ENCODE results near the gene GPR171. TPM values are rescaled to one million over a fixed set of nuclear protein-coding genes. Genes with fewer than 3 reads are reported as not detected.

Gene GPR171
- total and polyA plus RNA-seq, 2 donors (not counting 1 experiment from before 2014, with no cell fraction given): 0.75 to 1.1 TPM

- ATAC-seq (ENCODE audit: low read depth) (no peak), DNase-seq (no peak)
- POLR2A ChIA-PET: no interaction called here
- H3K27me3 Mint-ChIP-seq: no peaks in the 10 kb centered on the region
- Histone ChIP-seq H2AFZ (ENCODE audit: insufficient read depth, low read depth, low read length, poor library complexity, severe bottlenecking) (no peak overlapping the region), H3K9me3 (ENCODE audit: control extremely low read depth in 1 of 3, control insufficient read depth in 2 of 3, insufficient read depth in 1 of 3, low read length in 2 of 3) (no peaks in the 10 kb centered on the region), H3K4me2 (replicated peaks; ENCODE audit: low read depth, low read length, poor library complexity, severe bottlenecking) (no peak overlapping the region), H3K36me3 (replicated peaks in 1 of 2; ENCODE audit: control extremely low read depth in 1 of 2, control insufficient read depth in 1 of 2, extremely low read depth in 1 of 2, insufficient read depth in 2 of 2, low read length in 1 of 2) (no peaks in the 10 kb centered on the region), H3K4me3 (ENCODE audit: control extremely low read depth in 1 of 5, extremely low read depth in 1 of 5, insufficient read depth in 1 of 5, low read depth in 2 of 5, low read length in 4 of 5) (no peak overlapping the region), H3K27ac (ENCODE audit: low read length in 2 of 2) (no peak overlapping the region), H3K9ac (ENCODE audit: low read length) (no peak overlapping the region), H3K79me2 (ENCODE audit: control insufficient read depth, insufficient read depth, low read length) (no peaks in the 10 kb centered on the region), H3K4me1 (ENCODE audit: control insufficient read depth in 2 of 2, insufficient read depth in 2 of 2, low read length in 2 of 2) (no peaks in the 10 kb centered on the region), H4K20me1 (ENCODE audit: control insufficient read depth, insufficient read depth, low read length, poor library complexity, severe bottlenecking) (no peaks in the 10 kb centered on the region), H3K27me3 (replicated peaks in 1 of 4; ENCODE audit: control extremely low read depth in 1 of 4, control insufficient read depth in 3 of 4, insufficient read depth in 4 of 4, low read length in 3 of 4) (no peaks in the 10 kb centered on the region)
- TF ChIP-seq CTCF (IDR thresholded peaks at IDR 0.05) (no peak), EZH2 (IDR thresholded peaks at IDR 0.05; ENCODE audit: borderline replicate concordance, insufficient read depth, low read depth, low read length, poor library complexity, severe bottlenecking) (no peak)
- H3K4me3 Mint-ChIP-seq: no peak overlapping the region
- intact Hi-C loops (cut with micrococcal nuclease): no loop called here
- H3K27ac Mint-ChIP-seq: no peak overlapping the region
- CTCF ChIA-PET: no interaction called here
- H3K9me3 Mint-ChIP-seq (ENCODE audit: insufficient read depth): no peaks in the 10 kb centered on the region
- no peaks in the 10 kb centered on the region for H3K4me1 Mint-ChIP-seq
Observed at GRCh38 chr3:151196434-151196833, 6.6 kb downstream of the GPR171 start.

GRCh38 chr3:151195826-151196225 lies 7.2 kb downstream of the GPR171 start:
- Histone ChIP-seq H3K27ac (ENCODE audit: low read length in 2 of 2) (no peak overlapping the region), H3K4me3 (ENCODE audit: control extremely low read depth in 1 of 5, extremely low read depth in 1 of 5, insufficient read depth in 1 of 5, low read depth in 2 of 5, low read length in 4 of 5) (no peak overlapping the region), H3K27me3 (replicated peaks in 1 of 4; ENCODE audit: control extremely low read depth in 1 of 4, control insufficient read depth in 3 of 4, insufficient read depth in 4 of 4, low read length in 3 of 4) (no peaks in the 10 kb centered on the region), H2AFZ (ENCODE audit: insufficient read depth, low read depth, low read length, poor library complexity, severe bottlenecking) (no peak overlapping the region), H3K36me3 (replicated peaks in 1 of 2; ENCODE audit: control extremely low read depth in 1 of 2, control insufficient read depth in 1 of 2, extremely low read depth in 1 of 2, insufficient read depth in 2 of 2, low read length in 1 of 2) (no peaks in the 10 kb centered on the region), H3K9me3 (ENCODE audit: control extremely low read depth in 1 of 3, control insufficient read depth in 2 of 3, insufficient read depth in 1 of 3, low read length in 2 of 3) (no peaks in the 10 kb centered on the region), H3K79me2 (ENCODE audit: control insufficient read depth, insufficient read depth, low read length) (no peaks in the 10 kb centered on the region), H3K4me2 (replicated peaks; ENCODE audit: low read depth, low read length, poor library complexity, severe bottlenecking) (no peak overlapping the region), H3K9ac (ENCODE audit: low read length) (no peak overlapping the region), H3K4me1 (ENCODE audit: control insufficient read depth in 2 of 2, insufficient read depth in 2 of 2, low read length in 2 of 2) (no peaks in the 10 kb centered on the region), H4K20me1 (ENCODE audit: control insufficient read depth, insufficient read depth, low read length, poor library complexity, severe bottlenecking) (no peaks in the 10 kb centered on the region)
- WGBS (ENCODE audit: insufficient coverage): no CpG with 5 or more reads among the region's 1 CpG
- Mint-ChIP-seq H3K4me1 (no peaks in the 10 kb centered on the region), H3K27ac (no peak overlapping the region), H3K4me3 (no peak overlapping the region), H3K9me3 (ENCODE audit: insufficient read depth) (no peaks in the 10 kb centered on the region), H3K27me3 (no peaks in the 10 kb centered on the region)
- TF ChIP-seq CTCF (IDR thresholded peaks at IDR 0.05) (no peak), EZH2 (IDR thresholded peaks at IDR 0.05; ENCODE audit: borderline replicate concordance, insufficient read depth, low read depth, low read length, poor library complexity, severe bottlenecking) (no peak)
- intact Hi-C loops (cut with micrococcal nuclease): no loop called here
- ChIA-PET CTCF (no interaction called here), POLR2A (no interaction called here)
- DNase-seq: no peak
- no peak for ATAC-seq (ENCODE audit: low read depth)
